Mesodermal cell (in vitro differentiated cells): Measurements from ENCODE around the gene DNLZ.

ENCODE experiments used
- H3K27ac ChIP-seq: 2 replicates; pipeline ENCODE4 v1.7.0; 2013; ENCODE audit warnings: mild to moderate bottlenecking, low read depth, low read length, moderate library complexity; ENCODE audit not compliant: severe bottlenecking
- H3K36me3 ChIP-seq: 2 replicates; pipeline ENCODE4 v1.7.1; 2013; ENCODE audit warnings: mild to moderate bottlenecking, low read length, moderate library complexity; ENCODE audit not compliant: control insufficient read depth, insufficient read depth
- H3K4me1 ChIP-seq: one replicate; pipeline ENCODE4 v1.7.1; 2013; ENCODE audit warnings: mild to moderate bottlenecking, low read length; ENCODE audit not compliant: insufficient read depth, control insufficient read depth, poor library complexity, severe bottlenecking
- H3K4me3 ChIP-seq: 2 replicates; pipeline ENCODE4 v1.7.0; 2013; ENCODE audit warnings: low read length, control low read depth, mild to moderate bottlenecking; ENCODE audit not compliant: insufficient read depth, poor library complexity, severe bottlenecking; ENCODE audit errors: extremely low read depth
- H3K9me3 ChIP-seq: 2 replicates; pipeline ENCODE4 v1.7.1; 2013; ENCODE audit warnings: mild to moderate bottlenecking, low read length, moderate library complexity; ENCODE audit not compliant: control insufficient read depth
- WGBS, 2 experiments: methylation state at CpG; one replicate each; pipeline ENCODE4 v1.1.5; 2013; ENCODE audit warnings: missing lambda C conversion rate in 2 of 2; ENCODE audit not compliant: insufficient coverage in 2 of 2; 5-methylcytosine and 5-hydroxymethylcytosine counted together

DNLZ gene

DNA sequence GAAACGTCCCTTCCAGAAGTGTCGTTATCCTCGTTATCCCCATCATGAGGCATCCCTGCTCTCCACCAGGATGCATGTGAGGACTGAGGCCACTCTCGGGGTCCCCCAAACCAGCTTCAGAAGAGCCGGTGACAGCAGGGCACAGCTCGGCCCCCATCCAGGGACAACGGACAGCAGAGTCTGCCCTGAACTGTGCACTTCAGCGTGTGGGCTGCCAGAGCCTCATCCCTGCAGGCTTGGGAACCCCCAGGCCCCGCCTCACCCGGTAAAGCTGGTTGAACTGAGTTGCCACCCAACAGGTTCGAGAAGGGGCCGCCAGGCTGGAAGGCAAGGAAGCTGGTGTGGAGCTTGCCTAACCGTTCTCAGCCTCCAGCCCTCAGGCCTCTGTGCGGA, 10.6 kb upstream of the DNLZ start:
- peaks cover 35% of the 10 kb centered on the region for H3K36me3 ChIP-seq
- H3K4me1 ChIP-seq: peaks cover 9% of the 10 kb centered on the region
- H3K4me3 ChIP-seq: no peak overlapping the region
- 93 to 99% methylated on average over 12 to 14 of the region's 14 CpGs for WGBS, 2 experiments
- no peaks in the 10 kb centered on the region for H3K9me3 ChIP-seq
- no peak overlapping the region for H3K27ac ChIP-seq

DNA sequence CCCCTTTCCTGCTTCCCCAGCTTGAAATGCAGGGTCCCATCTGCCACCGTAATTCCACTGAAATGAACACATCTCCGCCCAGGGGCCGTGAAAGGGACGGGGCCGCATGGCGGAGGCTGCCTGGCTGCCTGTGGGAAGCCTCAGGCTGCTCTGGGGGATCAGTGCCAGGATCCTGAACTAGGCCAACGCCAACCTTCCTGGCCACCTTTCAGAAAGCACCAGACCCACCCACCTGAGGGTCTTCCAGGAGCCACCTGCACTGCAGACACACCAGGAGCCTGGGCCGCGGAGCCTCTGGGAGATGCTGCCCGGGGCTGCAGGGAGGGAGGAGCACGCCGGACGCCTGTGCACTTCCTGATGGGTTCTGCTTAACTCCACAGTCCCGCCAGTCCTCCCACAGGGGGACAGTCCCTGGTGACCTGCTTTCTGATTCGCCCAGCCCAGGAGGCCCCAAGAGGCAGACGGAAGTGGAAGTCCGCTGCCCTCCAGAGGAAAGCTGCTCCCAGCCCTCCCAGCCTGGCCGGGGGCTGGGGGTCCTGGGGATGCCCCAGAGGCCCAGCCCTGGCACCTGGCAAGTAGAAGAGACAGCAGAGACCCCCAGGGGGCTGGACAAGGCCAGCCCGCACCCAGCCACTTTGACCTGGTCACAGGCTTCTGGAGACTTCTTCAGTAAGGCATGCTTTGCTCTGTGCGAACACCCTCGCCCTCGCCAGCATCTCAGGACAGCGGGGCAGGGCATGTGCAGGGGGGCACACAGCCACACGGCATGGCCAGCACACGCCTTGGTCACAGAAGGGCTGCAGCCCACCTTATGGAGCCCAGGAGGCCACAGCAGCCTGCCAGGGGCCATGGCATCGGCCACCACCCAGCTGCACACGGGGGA, 10.0 kb upstream of the DNLZ start, which contains the start of gene CARD9:
Gene CARD9, minus strand, starts transcription at position 370 of the 883 bp plus-strand sequence. CDS start 1,591 bp downstream, outside the sequence.
- no peak within 1 kb of the TSS for H3K4me3 ChIP-seq
- no peaks in the 10 kb centered on the region for H3K9me3 ChIP-seq
- peaks cover 9% of the 10 kb centered on the region for H3K4me1 ChIP-seq
- H3K36me3 ChIP-seq: peaks cover 29% of the 10 kb centered on the region
- peak within 1 kb of the TSS; percentile 59 for H3K27ac ChIP-seq
- WGBS, 2 experiments: 93 to 94% methylated on average over 19 to 26 of the region's 27 CpGs

DNA sequence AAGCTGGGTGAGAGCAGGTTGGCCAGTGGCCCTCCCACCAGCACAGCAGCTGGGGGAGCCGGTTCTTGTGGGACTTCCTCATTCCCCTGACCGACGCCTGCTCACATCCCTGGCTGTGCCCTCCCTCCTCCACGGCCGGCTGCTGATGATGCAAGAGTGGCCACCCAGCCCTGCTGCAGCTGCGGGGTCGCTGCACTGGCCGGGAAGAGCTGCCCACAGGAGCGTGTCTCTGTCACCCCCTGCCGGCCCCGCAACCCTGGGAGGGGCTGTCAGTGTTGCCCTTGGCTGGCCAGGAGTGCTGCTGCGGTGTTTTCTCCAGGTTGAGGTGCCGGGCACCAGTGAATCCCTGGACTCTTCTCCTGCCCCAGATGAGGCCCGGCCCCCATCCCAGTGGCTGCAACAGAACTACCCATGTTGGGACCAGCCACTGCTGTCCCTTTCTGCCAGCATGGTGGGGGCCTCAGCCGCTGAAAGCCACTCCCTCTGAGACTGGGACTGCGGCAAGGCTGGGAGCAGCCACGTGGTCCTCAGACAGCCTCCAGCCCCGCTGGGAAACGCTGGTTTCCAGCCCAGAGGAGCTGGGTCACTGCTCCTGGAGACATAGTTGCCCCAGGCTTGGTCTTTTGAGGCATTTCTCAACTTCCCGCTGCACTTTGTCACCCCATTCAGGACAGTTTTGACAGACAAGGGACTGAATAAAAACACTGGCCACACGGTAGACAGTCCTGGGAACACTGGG, 9.2 kb upstream of the DNLZ start:
- Histone ChIP-seq H3K4me3 (no peak overlapping the region), H3K9me3 (no peaks in the 10 kb centered on the region), H3K4me1 (peaks cover 9% of the 10 kb centered on the region), H3K27ac (peak overlapping the region; percentile 59), H3K36me3 (peaks cover 23% of the 10 kb centered on the region)
- WGBS, 2 experiments: 74 to 81% methylated on average over 15 to 21 of the region's 21 CpGs

GRCh38 chr9:136372006-136372405, 8.5 kb upstream of the DNLZ start:
- no peak overlapping the region for H3K4me3 ChIP-seq
- peaks cover 9% of the 10 kb centered on the region for H3K4me1 ChIP-seq
- H3K27ac ChIP-seq: no peak overlapping the region
- H3K9me3 ChIP-seq: no peaks in the 10 kb centered on the region
- WGBS, 2 experiments: 93 to 98% methylated on average over 15 to 19 of the region's 21 CpGs
- peaks cover 18% of the 10 kb centered on the region for H3K36me3 ChIP-seq

GRCh38 chr9:136371533-136371880, 8.0 kb upstream of the DNLZ start:
- WGBS, 2 experiments: 84 to 97% methylated on average over 10 to 13 of the region's 13 CpGs
- Histone ChIP-seq H3K4me1 (peaks cover 9% of the 10 kb centered on the region), H3K9me3 (no peaks in the 10 kb centered on the region), H3K4me3 (no peak overlapping the region), H3K27ac (no peak overlapping the region), H3K36me3 (peaks cover 14% of the 10 kb centered on the region)

DNA sequence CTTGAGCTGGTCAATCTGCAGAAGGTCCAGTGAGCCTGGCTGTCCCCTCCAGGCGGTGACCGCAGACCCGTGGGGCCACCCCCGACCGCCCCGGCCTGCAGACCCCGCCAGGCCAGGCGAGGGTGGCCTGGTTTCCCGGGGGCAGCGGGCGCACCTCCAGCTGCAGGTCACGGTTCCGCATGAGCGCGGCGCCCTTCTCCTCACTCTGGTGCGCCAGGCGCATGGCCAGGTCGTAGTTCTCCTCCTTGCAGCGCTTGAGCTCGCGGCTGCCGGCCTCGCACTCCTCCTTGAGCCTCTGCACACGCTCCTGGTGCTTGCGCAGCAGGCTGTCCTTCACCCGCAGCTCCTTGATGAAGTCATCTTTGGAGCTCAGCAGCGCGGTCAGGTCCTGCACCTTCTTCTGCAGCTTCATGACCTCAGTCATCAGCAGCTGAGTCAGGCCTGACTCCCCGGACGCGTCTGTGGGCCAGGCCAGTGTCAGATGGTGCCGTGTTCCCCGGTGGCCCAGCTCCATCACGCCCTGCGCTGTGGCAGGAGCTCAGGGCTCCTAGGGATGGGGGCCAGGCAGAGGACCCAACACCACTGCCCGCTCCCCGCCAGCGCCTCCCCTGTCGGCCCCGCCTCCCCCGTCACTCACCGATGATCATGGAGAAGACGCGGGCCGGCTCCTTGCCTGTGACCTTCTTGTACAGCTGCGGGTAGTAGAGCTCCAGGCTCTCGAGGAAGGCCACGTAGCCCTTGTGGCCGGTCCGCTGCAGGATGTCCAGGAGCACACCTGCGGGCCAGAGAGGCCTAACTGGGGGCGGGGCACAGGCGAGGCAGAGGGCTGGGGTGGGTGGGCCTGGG, 7.4 kb upstream of the DNLZ start:
- no peak overlapping the region for H3K27ac ChIP-seq
- no peaks in the 10 kb centered on the region for H3K9me3 ChIP-seq
- 95 to 97% methylated on average over 43 to 54 of the region's 54 CpGs for WGBS, 2 experiments
- H3K4me1 ChIP-seq: peaks cover 9% of the 10 kb centered on the region
- peaks cover 13% of the 10 kb centered on the region for H3K36me3 ChIP-seq
- H3K4me3 ChIP-seq: no peak overlapping the region

- 95 to 97% methylated on average over 13 to 18 of the region's 19 CpGs for WGBS, 2 experiments
- Histone ChIP-seq H3K4me1 (peaks cover 9% of the 10 kb centered on the region), H3K9me3 (no peaks in the 10 kb centered on the region), H3K4me3 (no peak overlapping the region), H3K27ac (no peak overlapping the region), H3K36me3 (peaks cover 4% of the 10 kb centered on the region)
Measured at GRCh38 chr9:136370037-136370436, 6.5 kb upstream of the DNLZ start.

DNA sequence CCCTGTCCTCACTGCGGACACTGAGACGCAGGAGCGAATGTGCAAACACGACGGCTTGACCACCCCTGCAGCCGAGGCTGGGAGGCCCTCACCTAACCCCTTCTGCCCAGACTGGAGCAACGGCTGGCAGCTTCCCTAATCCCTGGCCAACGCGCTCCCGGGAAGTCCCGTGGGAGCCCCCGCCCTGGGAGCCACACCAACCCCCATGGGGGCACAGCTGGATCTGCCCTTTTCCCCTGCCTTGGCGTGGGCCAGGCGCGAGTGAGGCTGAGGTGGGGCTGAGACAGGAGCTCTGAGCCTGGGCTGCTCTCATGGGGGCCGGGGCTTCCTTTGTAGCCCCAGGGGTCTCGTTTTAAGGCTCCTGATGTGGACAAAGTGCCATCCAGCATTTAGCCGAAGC, 4.6 kb upstream of the DNLZ start:
- no peaks in the 10 kb centered on the region for H3K9me3 ChIP-seq
- H3K4me1 ChIP-seq: peaks cover 8% of the 10 kb centered on the region
- 90% methylated on average over 14 to 16 of the region's 18 CpGs for WGBS, 2 experiments
- H3K27ac ChIP-seq: no peak overlapping the region
- no peak overlapping the region for H3K4me3 ChIP-seq
- peaks cover 4% of the 10 kb centered on the region for H3K36me3 ChIP-seq

DNA sequence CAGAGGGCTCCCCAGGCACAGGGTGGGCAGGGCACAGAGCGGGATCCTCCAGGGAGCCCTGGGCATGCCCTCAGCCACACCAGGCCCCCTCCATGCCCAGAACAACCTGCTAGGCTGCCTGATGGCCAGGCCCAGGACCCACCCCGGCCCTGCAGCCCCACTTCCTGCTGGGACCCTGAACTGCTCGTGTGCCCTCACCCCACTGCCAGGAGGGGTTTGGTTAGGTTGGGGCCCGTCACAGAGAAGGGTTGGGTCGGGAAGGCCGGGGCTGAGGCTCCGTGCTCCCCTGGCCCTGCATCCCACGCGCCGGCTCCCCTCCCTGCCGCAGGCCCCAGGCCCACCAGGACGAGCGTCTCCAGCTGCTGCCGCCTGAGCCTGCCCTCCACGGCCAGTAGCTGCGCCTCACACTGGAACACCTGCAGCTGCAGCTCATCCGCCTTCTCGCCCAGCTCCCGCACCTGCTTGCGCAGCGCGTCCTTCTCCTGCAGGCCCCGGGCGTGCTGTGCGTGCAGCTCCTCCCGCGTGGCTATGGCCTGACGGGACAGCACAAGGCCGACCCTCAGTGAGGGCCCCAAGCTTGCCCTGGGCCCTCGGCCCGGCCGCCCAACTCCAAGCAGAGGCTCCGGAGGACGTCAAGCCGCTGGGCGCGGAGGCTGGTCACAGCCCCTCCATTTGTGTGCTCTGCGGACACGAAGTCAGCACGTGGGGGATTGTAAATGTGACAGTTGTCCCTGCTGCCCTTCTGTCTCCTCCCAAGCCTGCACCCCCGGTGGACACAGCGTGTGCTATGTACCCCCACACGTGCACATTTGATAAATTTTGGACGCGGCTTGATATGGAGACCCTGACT, 4.0 kb upstream of the DNLZ start:
- H3K36me3 ChIP-seq: peaks cover 4% of the 10 kb centered on the region
- H3K4me3 ChIP-seq: no peak overlapping the region
- 88 to 91% methylated on average over 42 to 44 of the region's 45 CpGs for WGBS, 2 experiments
- H3K4me1 ChIP-seq: peaks cover 2% of the 10 kb centered on the region
- H3K9me3 ChIP-seq: no peaks in the 10 kb centered on the region
- H3K27ac ChIP-seq: no peak overlapping the region

GRCh38 chr9:136366826-136367225, 3.3 kb upstream of the DNLZ start:
- Histone ChIP-seq H3K36me3 (peaks cover 4% of the 10 kb centered on the region), H3K4me1 (peaks cover 2% of the 10 kb centered on the region), H3K9me3 (no peaks in the 10 kb centered on the region), H3K4me3 (no peak overlapping the region), H3K27ac (no peak overlapping the region)
- WGBS, 2 experiments: 91 to 100% methylated on average over 5 to 9 of the region's 9 CpGs
